GM21526 (cell line): ENCODE data around the gene LCE5A.
"Not testable (repeated sequence)": the region's sequence is repeated elsewhere in the genome, so short reads cannot be mapped to it uniquely, and the experiment has no call there.

ENCODE experiments used
- ATAC-seq: cut with Tn5 transposase; IDR thresholded peaks from one replicate; pipeline ENCODE4 v1.9.1; 2021; ENCODE audit warnings: moderate library complexity; ENCODE audit not compliant: unreplicated experiment, low FRiP score

Gene LCE5A

GRCh38 chr1:152515434-152515783, 4.8 kb downstream of the LCE5A start:
- ATAC-seq, result no peak

GRCh38 chr1:152516082-152516481, 5.5 kb downstream of the LCE5A start:
- no peak for ATAC-seq

GRCh38 chr1:152517237-152517811, 6.7 kb downstream of the LCE5A start:
- no peak for ATAC-seq

GRCh38 chr1:152519851-152520250, 9.2 kb downstream of the LCE5A start:
- ATAC-seq, result no peak

- ATAC-seq, result no peak
Measured at GRCh38 chr1:152520561-152521090, 10.0 kb downstream of the LCE5A start.

GRCh38 chr1:152525080-152525641, 14.6 kb downstream of the LCE5A start:
- ATAC-seq, result no peak

GRCh38 chr1:152533327-152533938, 22.8 kb downstream of the LCE5A start:
- ATAC-seq, result no peak

GRCh38 chr1:152535774-152536173, 25.2 kb downstream of the LCE5A start:
- ATAC-seq, result no peak

- ATAC-seq, result no peak
Measured at GRCh38 chr1:152537496-152537895, 26.9 kb downstream of the LCE5A start.

GRCh38 chr1:152539901-152540300, 29.3 kb downstream of the LCE5A start:
- no peak for ATAC-seq

- ATAC-seq, result no peak
Measured at GRCh38 chr1:152543820-152544219, 33.2 kb downstream of the LCE5A start.

- no peak for ATAC-seq
Measured at GRCh38 chr1:152546704-152547103, 36.1 kb downstream of the LCE5A start.

GRCh38 chr1:152548358-152548757, 37.8 kb downstream of the LCE5A start:
- not testable (repeated sequence) for ATAC-seq
